ENCODE results near the gene CP.

- TF ChIP-seq CTCF (IDR thresholded peaks at IDR 0.05; ENCODE audit: low read depth, low read length, missing input control) (no peak), MAX (IDR thresholded peaks at IDR 0.05) (no peak), SP1 (IDR thresholded peaks at IDR 0.05) (no peak), RAD21 (IDR thresholded peaks at IDR 0.05) (no peak), HNF4G (IDR thresholded peaks at IDR 0.05) (no peak)
Observed at GRCh38 chr3:149234671-149235245, 13.1 kb upstream of the CP start.

All from liver (tissue), 3 donors.